ENCODE measurements around the gene CYFIP1. TPM values are rescaled to one million over a fixed set of nuclear protein-coding genes. Genes with fewer than 3 reads are reported as not detected.

Gene CYFIP1
- total RNA-seq, 1 experiment from 2014 or later, result 143 TPM

DNA sequence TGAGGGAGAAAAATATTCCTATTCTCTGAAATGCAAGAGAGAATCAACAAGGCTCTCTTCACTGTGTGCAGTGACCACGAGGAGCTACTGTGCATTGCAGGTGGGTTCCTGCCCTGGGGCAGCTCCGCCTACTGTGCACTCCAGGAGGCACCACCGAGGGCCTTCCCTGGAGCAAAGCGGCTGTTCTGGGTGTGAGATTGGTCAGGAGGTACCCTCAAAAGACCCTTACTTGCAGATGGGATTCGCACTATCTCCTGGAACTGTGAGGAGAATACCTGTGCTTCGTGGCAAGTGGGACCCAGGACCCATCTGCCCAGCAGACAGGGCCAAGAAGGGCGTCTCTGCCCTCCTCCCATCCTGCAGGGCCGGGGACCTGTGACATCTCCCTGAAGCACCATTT lies 68.9 kb downstream of the CYFIP1 start:
- TF ChIP-seq ZNF274 (IDR thresholded peaks at IDR 0.05; ENCODE audit: low read depth, low read length), result no peak
- no peak for TF ChIP-seq SIN3A (IDR thresholded peaks at IDR 0.05; ENCODE audit: low read depth)
- TF ChIP-seq, protein P1, sequence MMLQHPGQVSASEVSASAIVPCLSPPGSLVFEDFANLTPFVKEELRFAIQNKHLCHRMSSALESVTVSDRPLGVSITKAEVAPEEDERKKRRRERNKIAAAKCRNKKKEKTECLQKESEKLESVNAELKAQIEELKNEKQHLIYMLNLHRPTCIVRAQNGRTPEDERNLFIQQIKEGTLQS (IDR thresholded peaks at IDR 0.05), result no peak
- TF ChIP-seq ELF1 (IDR thresholded peaks at IDR 0.05; ENCODE audit: borderline replicate concordance, low read depth), result no peak
- TF ChIP-seq POLR2A (IDR thresholded peaks at IDR 0.05; ENCODE audit: borderline replicate concordance, extremely low read depth, insufficient read depth, insufficient read length), result no peak
- TF ChIP-seq RAD21 (IDR thresholded peaks at IDR 0.05; ENCODE audit: low read depth), result no peak
- TF ChIP-seq, protein P2, sequence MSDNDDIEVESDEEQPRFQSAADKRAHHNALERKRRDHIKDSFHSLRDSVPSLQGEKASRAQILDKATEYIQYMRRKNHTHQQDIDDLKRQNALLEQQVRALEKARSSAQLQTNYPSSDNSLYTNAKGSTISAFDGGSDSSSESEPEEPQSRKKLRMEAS (IDR thresholded peaks at IDR 0.05), result no peak
- TF ChIP-seq SRF (IDR thresholded peaks at IDR 0.05; ENCODE audit: low read depth), result no peak
- no peak for TF ChIP-seq SP1 (IDR thresholded peaks at IDR 0.05; ENCODE audit: low read depth)
- no peak for TF ChIP-seq EZH2phosphoT487 (IDR thresholded peaks at IDR 0.05; ENCODE audit: borderline replicate concordance)
- TF ChIP-seq, protein P3, sequence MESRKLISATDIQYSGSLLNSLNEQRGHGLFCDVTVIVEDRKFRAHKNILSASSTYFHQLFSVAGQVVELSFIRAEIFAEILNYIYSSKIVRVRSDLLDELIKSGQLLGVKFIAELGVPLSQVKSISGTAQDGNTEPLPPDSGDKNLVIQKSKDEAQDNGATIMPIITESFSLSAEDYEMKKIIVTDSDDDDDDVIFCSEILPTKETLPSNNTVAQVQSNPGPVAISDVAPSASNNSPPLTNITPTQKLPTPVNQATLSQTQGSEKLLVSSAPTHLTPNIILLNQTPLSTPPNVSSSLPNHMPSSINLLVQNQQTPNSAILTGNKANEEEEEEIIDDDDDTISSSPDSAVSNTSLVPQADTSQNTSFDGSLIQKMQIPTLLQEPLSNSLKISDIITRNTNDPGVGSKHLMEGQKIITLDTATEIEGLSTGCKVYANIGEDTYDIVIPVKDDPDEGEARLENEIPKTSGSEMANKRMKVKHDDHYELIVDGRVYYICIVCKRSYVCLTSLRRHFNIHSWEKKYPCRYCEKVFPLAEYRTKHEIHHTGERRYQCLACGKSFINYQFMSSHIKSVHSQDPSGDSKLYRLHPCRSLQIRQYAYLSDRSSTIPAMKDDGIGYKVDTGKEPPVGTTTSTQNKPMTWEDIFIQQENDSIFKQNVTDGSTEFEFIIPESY (IDR thresholded peaks at IDR 0.05; ENCODE audit: extremely low read depth, insufficient replicate concordance, low read length), result no peak
- TF ChIP-seq FOSL1 (IDR thresholded peaks at IDR 0.05; ENCODE audit: low read depth), result no peak
- TF ChIP-seq EGR1 (IDR thresholded peaks at IDR 0.05; ENCODE audit: low read depth), result no peak
- no peak for TF ChIP-seq ZFX (IDR thresholded peaks at IDR 0.05)
- Histone ChIP-seq H2AFZ (ENCODE audit: low read depth, low read length, poor library complexity, severe bottlenecking) (no peak overlapping the region), H3K36me3 (ENCODE audit: control insufficient read depth in 1 of 2, insufficient read depth in 2 of 2, low read length in 2 of 2) (peaks cover 23 to 44% of the 10 kb centered on the region in 2 experiments), H3K79me2 (ENCODE audit: insufficient read depth, low read length) (no peaks in the 10 kb centered on the region), H3K9me3 (ENCODE audit: control insufficient read depth in 1 of 2, insufficient read depth in 1 of 2, low read depth in 1 of 2, low read length in 2 of 2) (no peaks in the 10 kb centered on the region), H4K20me1 (ENCODE audit: insufficient read depth) (no peaks in the 10 kb centered on the region), H3K9me2 (ENCODE audit: insufficient read depth) (no peaks in the 10 kb centered on the region), H3K4me1 (ENCODE audit: control insufficient read depth in 1 of 2, insufficient read depth in 2 of 2, low read length in 2 of 2) (peaks cover 11 to 26% of the 10 kb centered on the region in 2 experiments), H3K4me2 (ENCODE audit: low read length) (no peak overlapping the region), H3K27me3 (ENCODE audit: insufficient read depth, low read length) (no peaks in the 10 kb centered on the region), H3K4me3 (replicated peaks in 1 of 2; ENCODE audit: low read depth in 1 of 2, low read length in 2 of 2) (no peak overlapping the region), H3K9ac (ENCODE audit: low read length) (no peak overlapping the region), H3K27ac (ENCODE audit: low read depth, low read length) (no peak overlapping the region)
- intact Hi-C loops (cut with micrococcal nuclease), result no loop called here
- ChIA-PET RAD21 (ENCODE audit: low non-redundant PET in 1 of 2, low total read pairs in 2 of 2, uncharacterized antibody in 2 of 2, unreplicated experiment in 2 of 2) (no interaction called here), CTCF (no interaction called here), POLR2A (no interaction called here)
- ATAC-seq (no peak), DNase-seq (ENCODE audit: low read depth, low spot score) (no peak)
- BruUV-seq (replicated peaks), result no TSS peak

Measured in HCT116 (cell line).